ENCODE measurements around the gene NCOA6. TPM values are rescaled to one million over a fixed set of nuclear protein-coding genes. Genes with fewer than 3 reads are reported as not detected.
"Not testable (repeated sequence)": the region's sequence is repeated elsewhere in the genome, so short reads cannot be mapped to it uniquely, and the experiment has no call there.

The NCOA6 gene
- total RNA-seq, 4 donors from 2014 or later, result 16.9 to 26.1 (median 24.0) TPM

DNA sequence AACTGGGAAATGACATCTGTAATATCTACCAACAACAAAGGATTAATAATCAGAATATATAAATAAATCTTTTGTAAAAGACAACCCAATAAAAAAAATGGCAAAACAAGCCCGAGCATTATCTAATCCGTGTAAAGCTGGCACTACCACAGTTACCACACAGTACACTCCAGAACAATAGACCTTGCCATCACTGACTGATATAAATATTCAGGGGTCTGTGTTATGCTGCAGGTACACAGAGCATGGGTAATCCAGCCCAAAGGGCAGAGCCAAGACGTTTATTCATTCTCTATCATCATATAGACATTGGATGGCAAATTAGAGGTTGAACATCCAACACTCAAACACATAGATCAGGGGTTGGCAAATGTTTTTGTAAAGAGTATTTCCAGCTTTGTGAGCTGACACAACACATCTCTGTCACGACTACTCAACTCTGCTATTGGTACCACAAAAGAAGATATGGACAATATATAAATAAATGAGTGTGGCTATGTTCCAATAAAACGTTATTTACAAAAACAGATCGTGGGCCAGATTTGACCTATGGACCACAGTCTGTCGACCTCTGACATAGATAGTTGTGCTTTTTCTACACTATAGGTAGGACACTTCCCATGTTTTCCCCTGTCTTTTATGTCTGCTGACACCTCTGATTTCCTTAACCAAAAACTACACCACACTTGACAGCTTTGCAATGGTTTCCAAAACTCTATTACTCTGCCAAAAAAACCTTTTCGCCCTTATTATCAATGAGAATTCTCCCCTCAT is 4.5 kb downstream of the NCOA6 start:
- peaks cover 0 to 78% (median 10%) of the 10 kb centered on the region in 4 donors for H3K4me1 ChIP-seq
- WGBS, 2 donors, result 43 to 52% methylated on average over 8 of the region's 8 CpGs

DNA sequence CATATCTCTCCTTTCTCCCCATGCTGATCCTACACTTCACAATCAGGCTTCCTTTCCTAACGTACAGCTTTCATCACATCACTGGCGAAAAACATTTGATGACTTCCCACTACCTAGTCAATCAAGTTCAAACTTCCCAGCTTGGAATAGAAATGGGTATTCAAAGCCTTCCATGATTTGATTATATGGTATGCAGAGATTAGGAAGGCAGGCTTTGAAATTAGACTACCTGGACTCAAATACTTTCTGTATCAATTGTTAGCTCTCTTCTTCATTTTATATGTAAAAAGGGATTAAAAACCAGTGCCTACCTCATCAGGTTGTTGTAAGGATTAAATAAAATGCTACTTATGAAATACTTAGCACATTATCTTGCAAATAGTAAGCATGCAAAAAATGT is 7.7 kb downstream of the NCOA6 start:
- peaks cover 0 to 61% (median 5%) of the 10 kb centered on the region in 4 donors for H3K4me1 ChIP-seq
- no peaks in the 10 kb centered on the region for H3K27me3 ChIP-seq
- no peaks in the 10 kb centered on the region for H3K9me3 ChIP-seq
- H3K36me3 ChIP-seq, result no peaks in the 10 kb centered on the region
- no peak for DNase-seq (ENCODE audit: low spot score in 2 of 2)
- 44 to 63% methylated on average over 2 of the region's 2 CpGs for WGBS, 2 donors
- H3K4me3 ChIP-seq, result no peak overlapping the region
- no peak for TF ChIP-seq POLR2A (IDR thresholded peaks at IDR 0.05)
- no peak overlapping the region for H3K27ac ChIP-seq

More for the DNA sequence above, 4.5 kb downstream of the NCOA6 start:
- no peaks in the 10 kb centered on the region for H3K36me3 ChIP-seq
- no peaks in the 10 kb centered on the region for H3K9me3 ChIP-seq
- no peak for DNase-seq (ENCODE audit: low spot score in 2 of 2)
- no peak overlapping the region for H3K4me3 ChIP-seq
- no peaks in the 10 kb centered on the region for H3K27me3 ChIP-seq
- no peak overlapping the region for H3K27ac ChIP-seq
- TF ChIP-seq, protein P1, sequence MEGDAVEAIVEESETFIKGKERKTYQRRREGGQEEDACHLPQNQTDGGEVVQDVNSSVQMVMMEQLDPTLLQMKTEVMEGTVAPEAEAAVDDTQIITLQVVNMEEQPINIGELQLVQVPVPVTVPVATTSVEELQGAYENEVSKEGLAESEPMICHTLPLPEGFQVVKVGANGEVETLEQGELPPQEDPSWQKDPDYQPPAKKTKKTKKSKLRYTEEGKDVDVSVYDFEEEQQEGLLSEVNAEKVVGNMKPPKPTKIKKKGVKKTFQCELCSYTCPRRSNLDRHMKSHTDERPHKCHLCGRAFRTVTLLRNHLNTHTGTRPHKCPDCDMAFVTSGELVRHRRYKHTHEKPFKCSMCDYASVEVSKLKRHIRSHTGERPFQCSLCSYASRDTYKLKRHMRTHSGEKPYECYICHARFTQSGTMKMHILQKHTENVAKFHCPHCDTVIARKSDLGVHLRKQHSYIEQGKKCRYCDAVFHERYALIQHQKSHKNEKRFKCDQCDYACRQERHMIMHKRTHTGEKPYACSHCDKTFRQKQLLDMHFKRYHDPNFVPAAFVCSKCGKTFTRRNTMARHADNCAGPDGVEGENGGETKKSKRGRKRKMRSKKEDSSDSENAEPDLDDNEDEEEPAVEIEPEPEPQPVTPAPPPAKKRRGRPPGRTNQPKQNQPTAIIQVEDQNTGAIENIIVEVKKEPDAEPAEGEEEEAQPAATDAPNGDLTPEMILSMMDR (IDR thresholded peaks at IDR 0.05), result no peak

DNA sequence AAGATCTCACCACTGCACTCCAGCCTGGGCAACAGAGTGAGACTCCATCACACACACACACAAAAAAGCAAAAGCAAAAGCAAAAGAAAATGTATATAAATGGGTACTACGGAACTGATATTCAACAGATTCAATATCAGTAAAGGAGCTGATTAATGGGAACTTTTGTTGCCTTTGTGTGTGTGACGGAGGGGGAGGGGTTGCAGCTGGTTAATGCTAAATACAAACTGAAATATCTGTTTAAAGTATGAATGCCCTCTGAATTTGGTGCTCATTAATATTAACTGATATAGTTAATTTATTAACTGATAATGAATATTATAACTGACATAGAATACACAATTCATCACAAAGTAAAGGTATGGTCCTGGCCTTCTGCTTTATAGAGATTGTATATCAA is 8.4 kb downstream of the NCOA6 start:
- no peak overlapping the region for H3K27ac ChIP-seq
- H3K4me3 ChIP-seq, result no peak overlapping the region
- no peaks in the 10 kb centered on the region for H3K36me3 ChIP-seq
- no peak for DNase-seq (ENCODE audit: low spot score in 2 of 2)
- no peaks in the 10 kb centered on the region for H3K27me3 ChIP-seq
- WGBS, 2 donors, result 39 to 73% methylated on average over 1 to 2 of the region's 2 CpGs
- H3K9me3 ChIP-seq, result no peaks in the 10 kb centered on the region
- TF ChIP-seq POLR2A (IDR thresholded peaks at IDR 0.05) (no peak), EP300 (IDR thresholded peaks at IDR 0.05) (no peak)
- TF ChIP-seq, protein P1 (IDR thresholded peaks at IDR 0.05), result no peak
- peaks cover 0 to 61% (median 5%) of the 10 kb centered on the region in 4 donors for H3K4me1 ChIP-seq

DNA sequence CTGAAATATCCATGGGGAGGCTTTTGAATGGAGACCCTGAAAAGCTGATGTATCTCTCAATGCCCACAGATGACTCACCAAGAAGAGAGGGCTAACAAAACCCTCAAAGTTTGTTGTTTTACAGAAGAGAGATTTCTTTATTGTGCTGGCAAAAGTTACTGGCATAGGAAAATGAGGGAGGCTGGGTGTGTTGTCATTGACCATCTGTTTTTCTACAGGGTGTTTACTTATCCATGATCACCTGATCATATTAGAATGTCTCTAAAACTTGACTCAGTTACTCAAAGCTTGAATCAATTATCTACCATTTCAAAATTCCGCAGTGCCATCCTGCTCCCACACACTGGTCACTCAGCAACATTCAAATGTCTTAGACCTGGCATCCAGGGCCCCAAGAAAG is 9.8 kb downstream of the NCOA6 start:
- H3K27me3 ChIP-seq, result no peaks in the 10 kb centered on the region
- no peak overlapping the region for H3K27ac ChIP-seq
- no peak overlapping the region for H3K4me3 ChIP-seq
- 85 to 98% methylated on average over 1 of the region's 1 CpG for whole genome bisulfite sequencing, 2 donors
- peaks cover 0 to 49% (median 5%) of the 10 kb centered on the region in 4 donors for H3K4me1 ChIP-seq
- TF ChIP-seq EP300 (IDR thresholded peaks at IDR 0.05), result no peak
- TF ChIP-seq, protein P1 (IDR thresholded peaks at IDR 0.05), result no peak
- TF ChIP-seq POLR2A (IDR thresholded peaks at IDR 0.05), result no peak
- DNase-seq (ENCODE audit: low spot score in 2 of 2), result no peak
- H3K9me3 ChIP-seq, result no peaks in the 10 kb centered on the region
- no peaks in the 10 kb centered on the region for H3K36me3 ChIP-seq

DNA sequence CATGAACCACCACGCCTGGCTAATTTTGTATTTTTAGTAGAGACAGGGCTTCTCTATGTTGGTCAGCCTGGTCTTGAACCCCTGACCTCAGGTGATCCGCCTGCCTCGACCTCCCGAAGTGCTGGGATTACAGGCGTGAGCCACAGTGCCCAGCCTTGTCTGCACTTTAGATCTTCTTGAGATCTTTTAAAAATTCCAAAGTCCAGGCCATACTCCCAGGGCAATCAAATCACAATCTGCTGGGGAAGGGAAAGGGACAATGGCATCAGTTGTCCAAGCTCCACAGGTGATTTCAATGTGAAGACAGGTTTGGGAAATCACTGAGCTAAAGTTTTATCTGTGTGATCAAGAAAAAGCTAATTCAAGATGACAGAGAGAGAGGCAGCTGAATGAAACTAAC is 16.9 kb downstream of the NCOA6 start:
- no peak for DNase-seq (ENCODE audit: low spot score in 2 of 2)
- Histone ChIP-seq H3K4me1 (peaks cover 0 to 12% (median 0%) of the 10 kb centered on the region in 4 donors), H3K4me3 (no peak overlapping the region), H3K27me3 (no peaks in the 10 kb centered on the region), H3K36me3 (no peaks in the 10 kb centered on the region), H3K9me3 (no peaks in the 10 kb centered on the region), H3K27ac (no peak overlapping the region)
- TF ChIP-seq, protein P1 (IDR thresholded peaks at IDR 0.05), result no peak
- TF ChIP-seq POLR2A (IDR thresholded peaks at IDR 0.05), result no peak
- no peak for TF ChIP-seq EP300 (IDR thresholded peaks at IDR 0.05)
- WGBS, 2 donors, result 97 to 99% methylated on average over 5 of the region's 5 CpGs

DNA sequence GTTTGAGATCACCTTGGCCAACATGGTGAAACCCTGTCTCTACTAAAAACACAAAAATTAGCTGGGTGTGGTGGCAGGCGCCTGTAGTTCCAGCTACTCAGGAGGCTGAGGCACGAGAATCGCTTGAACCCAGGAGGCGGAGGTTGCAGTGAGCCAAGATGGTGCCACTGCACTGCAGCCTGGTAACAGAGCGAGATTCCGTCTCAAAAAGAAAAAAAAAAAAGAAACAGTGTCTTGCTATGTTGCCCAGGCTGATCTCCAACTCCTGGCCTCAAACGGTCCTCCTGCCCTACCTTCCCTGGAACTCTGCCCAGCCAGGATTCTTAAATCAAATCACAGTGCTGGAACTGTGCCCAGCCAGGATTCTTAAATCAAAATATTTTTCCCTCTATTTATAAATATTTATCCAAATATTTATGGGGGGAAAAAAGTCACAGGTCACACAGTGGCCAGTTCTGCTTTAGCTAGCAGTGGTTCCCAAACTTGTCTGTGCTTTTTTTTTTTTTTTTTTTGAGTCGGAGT is 17.4 kb downstream of the NCOA6 start:
- H3K9me3 ChIP-seq; H3K4me3 ChIP-seq; H3K27me3 ChIP-seq; H3K27ac ChIP-seq; DNase-seq (ENCODE audit: low spot score in 2 of 2); H3K36me3 ChIP-seq: not testable (repeated sequence)
- WGBS, 2 donors, result 85 to 91% methylated on average over 8 of the region's 8 CpGs
- H3K4me1 ChIP-seq, result peaks cover 0 to 12% (median 0%) of the 10 kb centered on the region in 4 donors

All from tibial nerve (tissue), 4 donors.